Measurements from ENCODE around the gene NCR2.

The NCR2 gene

GRCh38 chr6:41367700-41368099 lies 32.3 kb downstream of the NCR2 start:
- no peak for ATAC-seq
- Mint-ChIP-seq H3K27ac (no peak overlapping the region), H3K4me3 (no peak overlapping the region), H3K27me3 (peaks cover 65% of the 10 kb centered on the region), H3K9me3 (no peaks in the 10 kb centered on the region), H3K4me1 (peaks cover 24% of the 10 kb centered on the region)
- DNase-seq = no peak

DNA sequence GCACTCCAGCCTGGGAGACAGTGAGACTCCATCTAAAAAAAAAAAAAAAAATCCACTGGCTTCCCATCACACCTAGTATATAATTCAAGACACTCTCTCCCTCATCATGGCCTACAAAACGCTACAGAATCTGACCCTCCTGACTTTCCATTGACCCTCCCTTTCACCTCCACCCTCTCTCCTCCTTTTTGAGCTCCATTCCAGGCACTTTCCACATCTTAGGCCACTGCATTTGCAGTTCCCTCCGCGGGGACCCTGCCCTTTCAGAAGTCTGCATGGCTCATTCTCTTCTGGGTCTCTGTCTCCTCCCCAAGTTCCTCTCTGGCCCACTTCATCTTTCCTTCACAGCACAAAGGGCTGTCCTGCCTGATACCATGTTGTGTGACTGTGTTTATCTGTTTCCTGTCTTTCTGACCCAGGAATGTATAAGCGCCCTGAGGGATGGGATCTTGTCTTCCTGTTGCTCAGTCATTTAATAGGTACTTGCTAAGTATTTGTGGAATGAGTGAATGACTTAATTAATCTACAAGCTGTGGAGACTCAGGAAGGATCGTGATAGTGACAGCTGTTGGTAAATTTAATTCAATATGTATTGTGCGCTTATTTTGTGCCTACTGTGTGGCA lies 35.2 kb downstream of the NCR2 start:
- peaks cover 89% of the 10 kb centered on the region for H3K27me3 Mint-ChIP-seq
- H3K9me3 Mint-ChIP-seq = no peaks in the 10 kb centered on the region
- H3K27ac Mint-ChIP-seq = peak overlapping the region in 1 of 2 donors; percentile 10
- peaks cover 49% of the 10 kb centered on the region for H3K4me1 Mint-ChIP-seq
- DNase-seq = no peak
- H3K4me3 Mint-ChIP-seq = no peak overlapping the region
- no peak for ATAC-seq

DNA sequence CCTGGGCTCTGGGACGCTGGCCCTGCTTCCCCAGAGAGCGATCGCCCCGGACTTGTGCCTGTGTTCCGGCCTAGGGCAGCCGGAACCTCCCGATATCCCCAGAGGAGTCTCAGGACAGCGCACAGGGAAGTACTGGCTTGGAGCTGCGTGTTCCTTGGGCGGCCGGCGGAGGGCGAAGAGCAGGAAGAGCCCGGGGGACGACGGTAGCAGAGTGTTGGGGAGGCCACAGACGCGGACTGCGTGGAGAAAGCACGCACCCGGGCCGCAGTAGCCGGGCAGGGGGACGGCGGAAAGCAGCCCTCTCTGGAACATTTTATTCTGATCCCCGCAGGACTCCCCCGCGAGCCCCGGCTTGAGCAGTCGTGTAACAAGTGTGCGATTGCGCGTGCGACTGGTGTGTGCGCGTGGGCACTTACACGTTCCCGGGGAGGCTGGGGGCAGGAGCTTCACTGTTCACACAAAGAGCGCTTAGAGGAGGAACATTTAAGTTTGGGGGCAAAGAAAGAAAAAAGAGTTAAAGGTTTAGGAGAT lies 36.1 kb downstream of the NCR2 start:
- Mint-ChIP-seq H3K27ac (peak overlapping the region in 1 of 2 donors; percentile 27), H3K4me3 (peak overlapping the region; percentile 79 to 89), H3K27me3 (peaks cover 91% of the 10 kb centered on the region), H3K9me3 (no peaks in the 10 kb centered on the region), H3K4me1 (peaks cover 50% of the 10 kb centered on the region)
- DNase-seq (peak; percentile 20 to 21), ATAC-seq (peak; percentile 33)

DNA sequence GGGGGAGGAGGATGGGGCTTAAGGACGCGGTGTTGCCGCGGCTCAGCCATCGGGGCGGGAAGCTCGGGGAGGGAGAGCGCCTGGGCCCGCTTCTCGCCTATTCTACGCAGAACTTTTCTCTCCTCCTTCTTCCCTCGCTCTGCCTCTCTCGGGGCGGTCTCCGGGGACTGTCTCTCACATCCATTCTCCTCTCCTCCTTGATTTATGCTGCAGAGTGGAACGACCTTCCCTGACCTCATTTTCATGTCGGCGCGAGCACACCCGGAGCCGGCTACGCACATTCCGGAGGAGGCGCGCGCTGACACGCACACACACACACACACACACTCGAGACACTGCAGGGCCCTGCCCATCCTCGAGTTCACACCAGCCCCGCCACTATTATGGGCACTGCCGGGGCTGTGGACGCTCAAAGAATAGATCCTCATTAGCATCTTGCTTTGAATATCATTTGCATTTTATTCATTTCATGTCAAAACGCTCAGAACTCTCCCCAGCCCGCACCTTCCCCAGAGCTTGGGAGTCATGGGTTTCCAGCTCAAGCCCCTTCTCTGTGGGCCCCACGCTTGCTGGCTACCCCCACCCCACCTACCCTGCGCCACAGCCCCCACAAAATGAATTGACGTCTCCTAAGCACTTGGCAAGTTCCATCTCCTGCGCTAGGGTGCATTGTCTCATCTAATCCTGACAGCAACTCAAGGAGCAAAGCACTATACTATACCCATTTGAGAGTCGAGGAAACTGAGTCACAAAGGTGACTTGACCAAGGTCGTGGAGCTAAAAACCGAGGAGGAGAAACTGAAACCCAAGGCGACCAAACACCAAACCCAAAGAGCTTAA lies 36.8 kb downstream of the NCR2 start:
- peak overlapping the region; percentile 79 to 89 for H3K4me3 Mint-ChIP-seq
- H3K9me3 Mint-ChIP-seq = no peaks in the 10 kb centered on the region
- peaks cover 50% of the 10 kb centered on the region for H3K4me1 Mint-ChIP-seq
- DNase-seq (peak in 1 of 2 donors; percentile 18), ATAC-seq (peak; percentile 42)
- peaks cover 91% of the 10 kb centered on the region for H3K27me3 Mint-ChIP-seq
- peak overlapping the region in 1 of 2 donors; percentile 53 for H3K27ac Mint-ChIP-seq

GRCh38 chr6:41372832-41373626 lies 37.6 kb downstream of the NCR2 start:
- Mint-ChIP-seq H3K4me3 (peak overlapping the region; percentile 79 to 89), H3K9me3 (no peaks in the 10 kb centered on the region), H3K27me3 (peaks cover 92% of the 10 kb centered on the region), H3K4me1 (peaks cover 50% of the 10 kb centered on the region), H3K27ac (no peak overlapping the region)
- no peak for ATAC-seq
- no peak for DNase-seq

DNA sequence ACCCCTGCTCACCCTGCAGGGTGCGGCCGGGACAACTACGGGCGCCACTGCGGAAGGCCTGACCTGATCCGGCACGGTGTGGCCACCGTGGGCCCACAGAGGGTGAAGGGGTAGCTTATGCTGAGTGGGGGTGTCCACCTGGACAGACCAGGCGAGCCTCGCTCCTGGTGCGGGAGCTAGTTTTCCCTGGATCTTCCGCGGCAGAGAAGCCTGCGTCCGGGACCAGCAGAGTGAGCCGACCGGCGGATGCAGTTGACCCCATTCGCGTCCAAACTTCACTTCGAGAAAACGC lies 38.2 kb downstream of the NCR2 start:
- Mint-ChIP-seq H3K4me1 (peaks cover 49% of the 10 kb centered on the region), H3K27me3 (peaks cover 95% of the 10 kb centered on the region), H3K4me3 (peak overlapping the region; percentile 49 to 75), H3K9me3 (no peaks in the 10 kb centered on the region), H3K27ac (no peak overlapping the region)
- no peak for ATAC-seq
- DNase-seq = no peak

GRCh38 chr6:41373919-41374617 lies 38.7 kb downstream of the NCR2 start:
- H3K27me3 Mint-ChIP-seq = peaks cover 95% of the 10 kb centered on the region
- H3K4me3 Mint-ChIP-seq = peak overlapping the region; percentile 14 to 75
- no peak for ATAC-seq
- H3K4me1 Mint-ChIP-seq = peaks cover 44% of the 10 kb centered on the region
- no peaks in the 10 kb centered on the region for H3K9me3 Mint-ChIP-seq
- H3K27ac Mint-ChIP-seq = no peak overlapping the region
- no peak for DNase-seq

DNA sequence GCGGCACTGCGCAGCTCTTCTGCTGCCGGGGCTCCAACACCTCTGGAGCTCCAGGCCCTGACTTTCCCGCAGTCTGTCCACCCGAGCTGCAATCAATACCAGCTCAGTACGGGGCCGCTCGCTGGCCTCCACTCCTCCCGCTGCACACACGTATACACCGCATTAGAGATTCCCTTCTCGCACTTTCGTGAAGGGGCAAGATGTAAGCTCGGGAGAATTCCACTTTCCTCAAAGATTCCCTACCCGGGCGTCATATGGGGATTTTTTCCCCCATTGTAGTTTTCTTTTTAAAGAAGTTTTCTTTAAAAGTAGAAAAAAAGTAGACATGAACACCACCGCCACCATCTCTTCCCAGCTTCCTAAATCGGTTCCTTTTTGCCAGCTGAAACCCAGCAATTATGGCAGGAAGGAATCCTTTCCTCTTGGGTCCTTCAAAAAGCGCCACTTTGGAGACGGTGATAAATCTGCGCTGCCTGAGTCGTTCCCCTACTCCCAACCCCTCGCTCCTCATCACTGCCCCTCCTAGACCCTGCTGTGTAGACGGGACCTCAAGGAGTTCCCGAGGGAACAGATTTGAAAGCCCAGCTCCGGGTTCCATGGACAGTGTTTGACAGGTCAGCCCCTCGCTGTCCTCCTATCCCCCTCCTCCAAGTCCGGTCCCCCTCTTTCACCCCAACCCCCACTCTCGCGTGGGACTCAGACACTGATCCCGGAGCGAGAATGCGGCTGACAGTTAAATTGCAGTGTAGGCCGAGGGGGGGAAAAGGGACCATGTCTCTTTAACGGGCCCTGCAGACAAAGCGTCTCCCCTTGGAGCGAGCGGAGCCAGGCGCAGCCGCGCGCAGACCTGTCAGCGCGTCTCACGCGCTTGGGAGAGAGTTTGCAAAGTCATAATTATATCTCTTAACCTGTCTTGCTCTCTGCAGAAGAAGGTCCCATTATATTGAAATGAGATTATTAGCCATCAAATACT lies 39.5 kb downstream of the NCR2 start:
- Mint-ChIP-seq H3K4me3 (peak overlapping the region; percentile 14 to 63), H3K27me3 (peaks cover 92% of the 10 kb centered on the region), H3K9me3 (no peaks in the 10 kb centered on the region), H3K27ac (no peak overlapping the region), H3K4me1 (peaks cover 42% of the 10 kb centered on the region)
- no peak for ATAC-seq
- DNase-seq = no peak

DNA sequence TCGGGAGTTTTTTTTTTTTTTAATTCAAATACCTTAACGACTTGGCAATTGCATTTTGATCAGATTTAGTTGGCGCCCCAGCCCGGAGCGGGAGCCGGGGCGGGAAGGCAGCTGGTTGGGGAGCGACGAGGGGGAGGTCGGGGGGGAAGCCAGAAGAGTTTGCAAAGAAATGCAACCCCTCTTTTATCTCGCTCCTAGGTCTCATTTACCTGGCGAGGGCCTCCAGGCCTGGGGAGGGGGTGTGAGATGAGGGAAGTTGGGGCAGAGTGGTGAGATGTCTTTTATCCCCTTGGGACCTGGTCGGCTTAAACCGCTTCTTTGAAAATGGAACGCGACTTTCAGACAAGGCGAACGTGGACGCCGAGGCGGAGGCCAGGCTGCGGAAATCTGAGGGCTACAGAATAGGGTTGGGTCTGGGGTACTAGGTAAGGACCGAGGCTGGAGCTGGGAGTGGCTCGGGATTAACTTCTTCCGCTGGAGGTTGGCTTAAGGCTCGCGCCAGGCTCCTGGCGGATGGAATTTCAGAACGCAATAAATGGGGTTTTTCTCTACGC lies 40.3 kb downstream of the NCR2 start:
- H3K4me1 Mint-ChIP-seq = peaks cover 42% of the 10 kb centered on the region
- DNase-seq = no peak
- H3K27ac Mint-ChIP-seq = no peak overlapping the region
- peaks cover 84% of the 10 kb centered on the region for H3K27me3 Mint-ChIP-seq
- H3K4me3 Mint-ChIP-seq = no peak overlapping the region
- H3K9me3 Mint-ChIP-seq = no peaks in the 10 kb centered on the region
- no peak for ATAC-seq

DNA sequence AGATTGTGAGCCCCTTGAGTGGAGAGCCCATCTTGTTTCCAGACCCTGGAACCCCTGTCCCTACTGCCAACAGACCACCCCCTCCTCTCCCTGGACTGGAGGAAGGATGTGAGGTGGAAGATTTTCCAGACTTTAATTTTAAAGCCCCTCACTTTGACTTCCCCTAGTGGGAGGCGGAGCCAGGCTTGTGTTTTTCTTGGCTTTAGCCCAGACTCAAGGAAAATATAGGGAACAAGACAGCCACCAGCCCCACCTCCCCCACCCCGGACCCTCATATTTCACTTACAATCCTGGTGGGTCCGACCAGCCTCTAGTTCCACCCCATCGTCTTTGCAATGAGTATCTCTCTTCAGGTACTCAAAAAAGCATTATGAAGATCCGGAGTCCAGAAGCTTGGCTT lies 40.8 kb downstream of the NCR2 start:
- no peaks in the 10 kb centered on the region for H3K9me3 Mint-ChIP-seq
- DNase-seq = no peak

GRCh38 chr6:41377071-41377470 lies 41.7 kb downstream of the NCR2 start:
- no peak for DNase-seq
- Mint-ChIP-seq H3K27me3 (peaks cover 78% of the 10 kb centered on the region), H3K27ac (no peak overlapping the region), H3K4me1 (peaks cover 32% of the 10 kb centered on the region), H3K9me3 (no peaks in the 10 kb centered on the region), H3K4me3 (no peak overlapping the region)
- no peak for ATAC-seq

More for the DNA sequence above, 40.8 kb downstream of the NCR2 start:
- H3K4me1 Mint-ChIP-seq = peaks cover 41% of the 10 kb centered on the region
- peaks cover 79% of the 10 kb centered on the region for H3K27me3 Mint-ChIP-seq
- ATAC-seq = no peak
- no peak overlapping the region for H3K4me3 Mint-ChIP-seq
- H3K27ac Mint-ChIP-seq = no peak overlapping the region

- Mint-ChIP-seq H3K4me3 (no peak overlapping the region), H3K27ac (no peak overlapping the region), H3K9me3 (no peaks in the 10 kb centered on the region), H3K27me3 (peaks cover 74% of the 10 kb centered on the region), H3K4me1 (peaks cover 21% of the 10 kb centered on the region)
- DNase-seq (no peak), ATAC-seq (no peak)
These were observed 43.9 kb downstream of the NCR2 start for GRCh38 chr6:41379306-41379705.

DNA sequence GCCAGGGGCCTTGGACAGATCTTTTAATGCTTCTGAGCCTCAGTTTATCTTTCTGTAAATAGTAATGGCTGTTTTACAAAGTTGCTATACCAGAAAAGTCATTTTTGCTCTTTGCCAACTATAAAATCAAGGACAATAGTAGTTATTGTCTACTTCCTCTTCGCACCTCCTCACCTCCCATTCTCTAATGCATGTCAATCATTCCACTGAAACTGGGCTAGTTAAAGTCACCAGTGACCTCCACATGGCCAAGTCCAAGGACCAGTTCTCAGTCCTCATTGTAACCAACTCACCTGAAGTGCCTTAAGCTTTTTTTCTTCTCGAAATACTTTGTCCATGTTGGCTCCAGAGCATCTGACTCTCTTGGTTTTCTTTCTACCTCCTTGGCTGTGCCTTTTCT lies 51.2 kb downstream of the NCR2 start:
- Mint-ChIP-seq H3K4me1 (peaks cover 7% of the 10 kb centered on the region), H3K9me3 (no peaks in the 10 kb centered on the region), H3K27ac (no peak overlapping the region), H3K4me3 (no peak overlapping the region), H3K27me3 (peaks cover 24% of the 10 kb centered on the region)
- no peak for DNase-seq
- ATAC-seq = no peak

DNA sequence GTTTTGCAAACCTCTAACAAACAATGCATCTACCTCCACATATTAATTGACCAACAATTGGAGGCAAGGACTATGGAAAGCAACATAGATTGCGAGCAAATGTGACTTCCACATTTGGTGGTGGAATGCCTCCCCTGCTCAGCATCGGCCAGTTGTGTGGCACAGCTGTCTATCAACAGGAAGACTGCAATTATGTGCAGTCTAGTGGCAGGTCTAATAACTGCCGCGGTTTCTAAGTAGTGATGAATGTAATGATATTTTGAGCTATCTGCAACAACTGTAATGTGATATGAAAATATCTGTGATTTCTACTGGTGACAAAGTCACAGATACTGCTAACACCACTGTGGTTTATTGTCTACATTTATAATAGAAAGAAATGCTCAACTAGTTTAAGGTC lies 56.8 kb downstream of the NCR2 start:
- Mint-ChIP-seq H3K9me3 (peaks cover 11 to 34% of the 10 kb centered on the region in 2 donors), H3K27me3 (peaks cover 21% of the 10 kb centered on the region), H3K27ac (no peak overlapping the region), H3K4me1 (no peaks in the 10 kb centered on the region), H3K4me3 (no peak overlapping the region)
- ATAC-seq (no peak), DNase-seq (no peak)

All from stimulated activated naive CD8-positive, alpha-beta T cell treated with anti-CD3 and anti-CD28 coated beads, Interleukin-15, amount 100 ng/mL, for 72 hours (primary cell).